ENCODE results near the gene PXK.

PXK gene

DNA sequence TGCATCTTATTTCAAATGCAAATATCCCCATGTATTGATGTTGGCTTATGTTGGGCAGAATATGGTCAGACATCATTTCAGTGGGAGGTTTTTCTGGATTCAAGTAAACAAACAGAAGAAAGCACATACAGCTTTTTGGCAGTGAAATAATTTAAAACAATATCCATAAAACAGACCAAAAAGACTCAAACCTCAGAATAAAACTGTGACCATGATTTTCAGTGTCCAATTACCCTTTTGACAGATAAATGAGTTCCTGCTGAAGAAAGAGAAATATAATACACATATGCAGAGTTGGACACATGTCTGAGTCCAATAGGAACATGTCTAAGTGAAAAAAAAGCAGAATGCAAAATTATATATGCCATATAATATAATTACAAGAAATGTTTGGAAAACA is 39.1 kb downstream of the PXK start:
- Histone ChIP-seq H3K9me3 (ENCODE audit: insufficient read depth, low read length) (no peaks in the 10 kb centered on the region), H3K4me3 (ENCODE audit: insufficient read length, low read depth) (no peak overlapping the region), H3K27me3 (ENCODE audit: insufficient read depth, insufficient read length) (no peaks in the 10 kb centered on the region), H3K36me3 (ENCODE audit: insufficient read depth, insufficient read length, low read length) (no peaks in the 10 kb centered on the region), H3K9ac (ENCODE audit: insufficient read length, low read depth) (no peak overlapping the region), H3K4me1 (ENCODE audit: insufficient read depth, insufficient read length) (no peaks in the 10 kb centered on the region)
- no peak for TF ChIP-seq SUZ12 (IDR thresholded peaks at IDR 0.05; ENCODE audit: extremely low read depth, insufficient read depth, insufficient read length)
- no peak for TF ChIP-seq ZNF274 (IDR thresholded peaks at IDR 0.05; ENCODE audit: low read depth, low read length)
- no peak for TF ChIP-seq YY1 (IDR thresholded peaks at IDR 0.05; ENCODE audit: insufficient read depth, insufficient read length)
- no peak for DNase-seq (ENCODE audit: low read depth, low spot score)

DNA sequence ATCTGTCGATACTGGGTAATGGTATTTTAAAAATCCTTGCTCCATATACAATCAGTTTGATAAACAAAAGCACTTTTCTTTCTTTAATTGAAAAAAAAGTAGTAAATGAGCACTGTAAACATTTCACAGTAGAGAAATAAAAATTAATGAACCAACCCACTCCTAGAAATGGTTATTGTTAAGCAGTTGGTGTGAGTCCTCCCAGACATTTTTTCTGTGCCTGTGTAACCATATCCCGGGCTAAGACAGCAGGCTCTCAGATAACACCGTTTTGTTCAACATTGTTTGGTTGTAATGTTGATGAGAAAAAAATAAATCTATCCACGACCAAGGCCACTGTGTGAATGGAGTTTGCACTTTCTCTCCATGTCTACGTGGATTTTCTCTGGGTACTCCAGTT is 42.6 kb downstream of the PXK start:
- no peak for DNase-seq (ENCODE audit: low read depth, low spot score)
- H3K4me3 ChIP-seq (ENCODE audit: insufficient read length, low read depth) = no peak overlapping the region
- no peaks in the 10 kb centered on the region for H3K36me3 ChIP-seq (ENCODE audit: insufficient read depth, insufficient read length, low read length)
- no peak for TF ChIP-seq SUZ12 (IDR thresholded peaks at IDR 0.05; ENCODE audit: extremely low read depth, insufficient read depth, insufficient read length)
- TF ChIP-seq YY1 (IDR thresholded peaks at IDR 0.05; ENCODE audit: insufficient read depth, insufficient read length) = no peak
- no peak for TF ChIP-seq ZNF274 (IDR thresholded peaks at IDR 0.05; ENCODE audit: low read depth, low read length)
- no peaks in the 10 kb centered on the region for H3K27me3 ChIP-seq (ENCODE audit: insufficient read depth, insufficient read length)
- H3K9me3 ChIP-seq (ENCODE audit: insufficient read depth, low read length) = no peaks in the 10 kb centered on the region
- H3K9ac ChIP-seq (ENCODE audit: insufficient read length, low read depth) = no peak overlapping the region
- H3K4me1 ChIP-seq (ENCODE audit: insufficient read depth, insufficient read length) = no peaks in the 10 kb centered on the region

- Histone ChIP-seq H3K9ac (ENCODE audit: insufficient read length, low read depth) (no peak overlapping the region), H3K27me3 (ENCODE audit: insufficient read depth, insufficient read length) (no peaks in the 10 kb centered on the region), H3K9me3 (ENCODE audit: insufficient read depth, low read length) (no peaks in the 10 kb centered on the region), H3K4me1 (ENCODE audit: insufficient read depth, insufficient read length) (no peaks in the 10 kb centered on the region), H3K36me3 (ENCODE audit: insufficient read depth, insufficient read length, low read length) (no peaks in the 10 kb centered on the region), H3K4me3 (ENCODE audit: insufficient read length, low read depth) (no peak overlapping the region)
- no peak for DNase-seq (ENCODE audit: low read depth, low spot score)
- TF ChIP-seq YY1 (IDR thresholded peaks at IDR 0.05; ENCODE audit: insufficient read depth, insufficient read length) (no peak), SUZ12 (IDR thresholded peaks at IDR 0.05; ENCODE audit: extremely low read depth, insufficient read depth, insufficient read length) (no peak), ZNF274 (IDR thresholded peaks at IDR 0.05; ENCODE audit: low read depth, low read length) (no peak)
Measured at GRCh38 chr3:58377168-58377567, 44.5 kb downstream of the PXK start.

DNA sequence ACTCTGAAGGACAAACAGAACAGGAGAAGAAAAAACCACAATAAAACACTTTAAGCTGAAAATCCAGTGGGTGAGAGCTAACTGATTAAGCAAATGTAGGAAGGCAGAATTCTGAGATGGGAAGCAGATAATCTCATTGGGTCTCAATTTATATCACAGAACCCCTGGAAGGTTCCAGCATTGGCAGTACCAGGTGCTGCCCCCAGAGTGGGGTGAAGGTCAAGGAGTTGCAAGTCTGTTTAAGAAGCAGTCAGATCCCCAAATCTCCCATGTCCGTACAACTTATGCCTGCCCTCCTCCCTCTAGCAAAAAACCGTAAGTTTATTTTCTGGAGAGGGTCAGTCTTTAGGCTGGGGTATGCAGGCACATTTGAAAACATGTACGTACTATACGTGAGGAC is 45.1 kb downstream of the PXK start:
- Histone ChIP-seq H3K9me3 (ENCODE audit: insufficient read depth, low read length) (no peaks in the 10 kb centered on the region), H3K4me1 (ENCODE audit: insufficient read depth, insufficient read length) (no peaks in the 10 kb centered on the region), H3K27me3 (ENCODE audit: insufficient read depth, insufficient read length) (no peaks in the 10 kb centered on the region), H3K9ac (ENCODE audit: insufficient read length, low read depth) (no peak overlapping the region), H3K36me3 (ENCODE audit: insufficient read depth, insufficient read length, low read length) (no peaks in the 10 kb centered on the region), H3K4me3 (ENCODE audit: insufficient read length, low read depth) (no peak overlapping the region)
- TF ChIP-seq YY1 (IDR thresholded peaks at IDR 0.05; ENCODE audit: insufficient read depth, insufficient read length) (no peak), SUZ12 (IDR thresholded peaks at IDR 0.05; ENCODE audit: extremely low read depth, insufficient read depth, insufficient read length) (no peak), ZNF274 (IDR thresholded peaks at IDR 0.05; ENCODE audit: low read depth, low read length) (no peak)
- no peak for DNase-seq (ENCODE audit: low read depth, low spot score)

- no peak for DNase-seq (ENCODE audit: low read depth, low spot score)
- no peak for TF ChIP-seq ZNF274 (IDR thresholded peaks at IDR 0.05; ENCODE audit: low read depth, low read length)
- no peak for TF ChIP-seq YY1 (IDR thresholded peaks at IDR 0.05; ENCODE audit: insufficient read depth, insufficient read length)
- no peak for TF ChIP-seq SUZ12 (IDR thresholded peaks at IDR 0.05; ENCODE audit: extremely low read depth, insufficient read depth, insufficient read length)
- no peaks in the 10 kb centered on the region for H3K36me3 ChIP-seq (ENCODE audit: insufficient read depth, insufficient read length, low read length)
- no peaks in the 10 kb centered on the region for H3K9me3 ChIP-seq (ENCODE audit: insufficient read depth, low read length)
- no peak overlapping the region for H3K4me3 ChIP-seq (ENCODE audit: insufficient read length, low read depth)
- H3K27me3 ChIP-seq (ENCODE audit: insufficient read depth, insufficient read length) = no peaks in the 10 kb centered on the region
- H3K9ac ChIP-seq (ENCODE audit: insufficient read length, low read depth) = no peak overlapping the region
- H3K4me1 ChIP-seq (ENCODE audit: insufficient read depth, insufficient read length) = no peaks in the 10 kb centered on the region
Measured at GRCh38 chr3:58379351-58380073, 46.8 kb downstream of the PXK start.

DNA sequence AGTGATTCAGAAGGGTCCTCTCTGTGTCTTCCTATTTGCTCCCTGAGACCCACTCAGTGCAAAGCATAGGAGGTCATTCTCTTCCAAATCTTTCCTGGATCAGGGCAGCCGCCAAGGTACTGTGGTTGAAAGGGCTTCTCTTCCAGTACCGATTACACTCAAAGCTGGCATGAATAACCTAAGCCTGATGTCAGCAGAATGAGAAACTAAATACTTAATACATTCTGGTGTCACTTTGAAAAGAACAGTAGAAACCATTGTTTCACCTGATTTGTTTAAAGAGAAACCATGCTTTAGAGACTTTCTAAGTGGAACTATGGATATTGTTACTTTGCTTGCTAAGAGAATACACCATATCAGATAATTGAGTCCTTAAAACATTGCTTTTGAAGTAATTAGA is 50.8 kb downstream of the PXK start:
- H3K9ac ChIP-seq (ENCODE audit: insufficient read length, low read depth) = no peak overlapping the region
- no peak for DNase-seq (ENCODE audit: low read depth, low spot score)

DNA sequence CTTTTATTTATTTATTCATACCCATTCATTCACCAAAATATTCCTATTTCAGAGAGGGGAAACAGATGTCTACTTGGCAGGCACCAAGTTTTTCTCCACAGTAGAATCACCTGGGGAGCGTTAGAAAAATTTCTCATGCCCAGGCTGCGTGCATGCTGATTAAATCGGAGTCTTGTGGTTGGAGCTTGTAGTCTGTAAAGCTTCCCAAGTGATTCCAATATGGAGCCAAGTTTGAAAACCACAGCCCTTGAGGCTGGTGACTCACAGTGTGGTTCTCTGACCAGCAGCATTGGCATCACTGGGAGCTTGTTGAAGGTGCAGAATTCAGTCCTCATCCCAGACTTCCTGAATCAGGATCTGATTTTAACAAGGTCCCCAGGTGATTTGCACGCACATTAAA is 51.2 kb downstream of the PXK start:
- Histone ChIP-seq H3K9me3 (ENCODE audit: insufficient read depth, low read length) (no peaks in the 10 kb centered on the region), H3K9ac (ENCODE audit: insufficient read length, low read depth) (no peak overlapping the region)
- no peak for DNase-seq (ENCODE audit: low read depth, low spot score)

More for the DNA sequence above, 50.8 kb downstream of the PXK start:
- H3K27me3 ChIP-seq (ENCODE audit: insufficient read depth, insufficient read length) = no peaks in the 10 kb centered on the region
- H3K9me3 ChIP-seq (ENCODE audit: insufficient read depth, low read length) = no peaks in the 10 kb centered on the region
- H3K36me3 ChIP-seq (ENCODE audit: insufficient read depth, insufficient read length, low read length) = no peaks in the 10 kb centered on the region
- TF ChIP-seq ZNF274 (IDR thresholded peaks at IDR 0.05; ENCODE audit: low read depth, low read length) = no peak
- TF ChIP-seq YY1 (IDR thresholded peaks at IDR 0.05; ENCODE audit: insufficient read depth, insufficient read length) = no peak
- TF ChIP-seq SUZ12 (IDR thresholded peaks at IDR 0.05; ENCODE audit: extremely low read depth, insufficient read depth, insufficient read length) = no peak
- H3K4me1 ChIP-seq (ENCODE audit: insufficient read depth, insufficient read length) = no peaks in the 10 kb centered on the region
- H3K4me3 ChIP-seq (ENCODE audit: insufficient read length, low read depth) = no peak overlapping the region

More for the DNA sequence above, 51.2 kb downstream of the PXK start:
- Histone ChIP-seq H3K4me3 (ENCODE audit: insufficient read length, low read depth) (no peak overlapping the region), H3K36me3 (ENCODE audit: insufficient read depth, insufficient read length, low read length) (no peaks in the 10 kb centered on the region), H3K27me3 (ENCODE audit: insufficient read depth, insufficient read length) (no peaks in the 10 kb centered on the region), H3K4me1 (ENCODE audit: insufficient read depth, insufficient read length) (no peaks in the 10 kb centered on the region)
- TF ChIP-seq YY1 (IDR thresholded peaks at IDR 0.05; ENCODE audit: insufficient read depth, insufficient read length) = no peak
- TF ChIP-seq ZNF274 (IDR thresholded peaks at IDR 0.05; ENCODE audit: low read depth, low read length) = no peak
- no peak for TF ChIP-seq SUZ12 (IDR thresholded peaks at IDR 0.05; ENCODE audit: extremely low read depth, insufficient read depth, insufficient read length)
